ENCODE data around the gene DPH3.

DNA sequence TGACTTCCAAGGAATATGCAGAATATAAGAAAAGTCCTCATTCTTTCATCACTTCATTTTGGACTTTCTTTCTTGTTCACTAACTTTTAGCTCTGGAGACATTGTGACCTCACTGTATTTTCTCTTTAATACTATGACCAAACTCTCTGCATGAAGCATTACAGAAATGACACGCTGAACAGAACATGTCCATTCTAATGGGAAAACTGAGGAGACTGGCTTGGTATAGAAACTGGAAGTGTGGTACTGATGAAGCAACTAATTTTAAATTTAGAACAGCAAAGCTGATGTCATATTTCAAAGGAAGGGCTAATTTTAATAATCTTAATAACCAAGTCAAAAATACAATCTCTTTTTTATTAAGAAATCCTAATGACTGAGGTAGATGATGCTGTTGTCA, 4.7 kb downstream of the DPH3 start:
- TF ChIP-seq YY1 (IDR thresholded peaks at IDR 0.05; ENCODE audit: low read depth, low read length) (no peak), EZH2 (IDR thresholded peaks at IDR 0.05; ENCODE audit: low read depth, low read length, severe bottlenecking) (no peak), ATF3 (IDR thresholded peaks at IDR 0.05; ENCODE audit: insufficient read depth, low read depth, low read length) (no peak), RAD21 (IDR thresholded peaks at IDR 0.05 in 1 of 2, conservative IDR thresholded peaks at IDR 0.05 in 1 of 2; ENCODE audit: low read depth in 2 of 2, low read length in 2 of 2) (no peak)
- TF ChIP-seq, protein P1, sequence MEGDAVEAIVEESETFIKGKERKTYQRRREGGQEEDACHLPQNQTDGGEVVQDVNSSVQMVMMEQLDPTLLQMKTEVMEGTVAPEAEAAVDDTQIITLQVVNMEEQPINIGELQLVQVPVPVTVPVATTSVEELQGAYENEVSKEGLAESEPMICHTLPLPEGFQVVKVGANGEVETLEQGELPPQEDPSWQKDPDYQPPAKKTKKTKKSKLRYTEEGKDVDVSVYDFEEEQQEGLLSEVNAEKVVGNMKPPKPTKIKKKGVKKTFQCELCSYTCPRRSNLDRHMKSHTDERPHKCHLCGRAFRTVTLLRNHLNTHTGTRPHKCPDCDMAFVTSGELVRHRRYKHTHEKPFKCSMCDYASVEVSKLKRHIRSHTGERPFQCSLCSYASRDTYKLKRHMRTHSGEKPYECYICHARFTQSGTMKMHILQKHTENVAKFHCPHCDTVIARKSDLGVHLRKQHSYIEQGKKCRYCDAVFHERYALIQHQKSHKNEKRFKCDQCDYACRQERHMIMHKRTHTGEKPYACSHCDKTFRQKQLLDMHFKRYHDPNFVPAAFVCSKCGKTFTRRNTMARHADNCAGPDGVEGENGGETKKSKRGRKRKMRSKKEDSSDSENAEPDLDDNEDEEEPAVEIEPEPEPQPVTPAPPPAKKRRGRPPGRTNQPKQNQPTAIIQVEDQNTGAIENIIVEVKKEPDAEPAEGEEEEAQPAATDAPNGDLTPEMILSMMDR (IDR thresholded peaks at IDR 0.05; ENCODE audit: control extremely low read depth in 1 of 3, insufficient read depth in 1 of 3, low read depth in 1 of 3, low read length in 3 of 3) = no peak
